IMR-90 (cell line): ENCODE results near the gene PGA4.

Experiments used
- MXI1 ChIP-seq: IDR thresholded peaks from 2 replicates; pipeline ENCODE4 v1.6.1; 2012; ENCODE audit warnings: low read depth, mild to moderate bottlenecking, low read length, moderate library complexity, borderline replicate concordance
- RCOR1 ChIP-seq: IDR thresholded peaks from 2 replicates; pipeline ENCODE4 v1.6.1; 2012; ENCODE audit warnings: mild to moderate bottlenecking, low read length, improper control_type of control experiment; ENCODE audit not compliant: insufficient replicate concordance
- TF ChIP-seq, protein P1 (sequence below): conservative IDR thresholded peaks from 2 replicates; pipeline ENCODE4 v1.5.1; 2012; ENCODE audit warnings: mild to moderate bottlenecking, low read depth, low read length, improper control_type of control experiment

DNA sequence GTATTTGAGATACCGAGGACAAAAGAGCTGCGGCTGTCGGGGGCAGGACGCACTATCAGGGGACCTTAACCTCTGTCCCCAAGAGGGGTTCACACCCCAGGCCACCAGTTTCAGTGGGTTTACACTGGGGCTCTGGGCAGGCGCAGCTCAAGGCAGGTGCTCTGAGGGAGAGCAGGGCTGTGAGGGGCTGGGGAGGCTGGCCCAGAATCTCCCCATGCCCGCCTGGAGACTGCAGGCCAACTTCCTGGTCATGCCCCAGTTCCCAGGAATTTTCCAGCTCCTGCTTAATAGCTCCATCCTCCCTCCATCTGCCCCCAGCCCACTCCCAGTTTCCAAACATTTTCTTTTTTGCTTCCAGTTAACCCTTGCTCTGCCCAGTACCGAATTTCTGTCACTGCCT is 26.4 kb upstream of the PGA4 start:
- TF ChIP-seq RCOR1 (no peak), MXI1 (no peak)
- TF ChIP-seq, protein P1, sequence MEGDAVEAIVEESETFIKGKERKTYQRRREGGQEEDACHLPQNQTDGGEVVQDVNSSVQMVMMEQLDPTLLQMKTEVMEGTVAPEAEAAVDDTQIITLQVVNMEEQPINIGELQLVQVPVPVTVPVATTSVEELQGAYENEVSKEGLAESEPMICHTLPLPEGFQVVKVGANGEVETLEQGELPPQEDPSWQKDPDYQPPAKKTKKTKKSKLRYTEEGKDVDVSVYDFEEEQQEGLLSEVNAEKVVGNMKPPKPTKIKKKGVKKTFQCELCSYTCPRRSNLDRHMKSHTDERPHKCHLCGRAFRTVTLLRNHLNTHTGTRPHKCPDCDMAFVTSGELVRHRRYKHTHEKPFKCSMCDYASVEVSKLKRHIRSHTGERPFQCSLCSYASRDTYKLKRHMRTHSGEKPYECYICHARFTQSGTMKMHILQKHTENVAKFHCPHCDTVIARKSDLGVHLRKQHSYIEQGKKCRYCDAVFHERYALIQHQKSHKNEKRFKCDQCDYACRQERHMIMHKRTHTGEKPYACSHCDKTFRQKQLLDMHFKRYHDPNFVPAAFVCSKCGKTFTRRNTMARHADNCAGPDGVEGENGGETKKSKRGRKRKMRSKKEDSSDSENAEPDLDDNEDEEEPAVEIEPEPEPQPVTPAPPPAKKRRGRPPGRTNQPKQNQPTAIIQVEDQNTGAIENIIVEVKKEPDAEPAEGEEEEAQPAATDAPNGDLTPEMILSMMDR, result no peak
